GM19239 (cell line): ENCODE results near the gene DMBT1.

Experiments
- DNase-seq: peaks from one replicate; pipeline ENCODE4 v3.0.0; 2011; ENCODE audit warnings: low spot score; ENCODE audit not compliant: insufficient read length
- FAIRE-seq: peaks from 2 replicates; lab custom pipeline; 2011; peaks lifted over from hg19 to GRCh38; lab: Jason Lieb, UNC

Gene DMBT1

GRCh38 chr10:122560279-122560804 is at the start of gene DMBT1:
DMBT1 (plus strand) TSS chr10:122560754; CDS start chr10:122560771, 17 bp downstream.
- DNase-seq (no peak), FAIRE-seq (no peak)

DNA sequence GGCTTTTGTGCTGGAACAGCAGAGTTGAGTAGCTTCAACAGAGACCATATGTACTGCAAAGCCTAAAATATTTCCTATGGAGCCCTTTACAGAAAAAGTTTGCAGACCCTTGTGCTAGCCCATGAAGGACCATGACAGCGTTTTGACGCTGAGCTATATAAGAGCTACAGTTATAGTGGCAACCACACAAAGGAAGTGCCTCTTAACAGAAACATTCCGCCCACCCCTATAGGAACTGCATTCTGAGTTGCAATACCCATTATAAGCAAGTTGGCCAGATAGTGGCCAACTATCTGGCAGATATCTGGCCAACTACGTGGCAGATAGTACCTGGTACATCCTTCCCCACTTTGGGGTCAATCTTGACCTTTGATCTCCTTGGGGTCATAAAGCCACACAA is 47.5 kb upstream of the DMBT1 start:
- DNase-seq (no peak), FAIRE-seq (no peak)

GRCh38 chr10:122514045-122514840 is 46.3 kb upstream of the DMBT1 start:
- DNase-seq, result no peak
- FAIRE-seq, result no peak

DNA sequence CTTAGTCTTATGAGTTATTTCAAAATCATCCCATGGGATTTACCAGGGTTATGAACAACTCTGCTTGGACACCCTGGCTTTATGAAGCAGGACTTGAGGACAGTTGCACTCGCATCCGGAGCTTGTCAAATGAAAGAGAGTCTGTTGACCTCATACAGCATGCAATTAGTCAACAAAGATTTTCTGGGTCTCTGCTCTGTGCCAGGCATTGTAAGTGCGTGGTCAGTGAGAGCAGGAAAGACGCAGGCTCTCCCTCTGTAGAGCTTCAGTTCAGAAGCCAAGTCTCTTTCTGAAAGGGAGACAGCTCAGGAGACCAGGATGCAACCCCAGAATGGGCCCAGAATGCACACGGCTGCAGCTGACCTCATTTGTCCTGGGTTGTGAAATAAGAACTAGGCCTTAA is 45.5 kb upstream of the DMBT1 start:
- DNase-seq, result no peak
- no peak for FAIRE-seq

GRCh38 chr10:122515588-122516231 is 44.8 kb upstream of the DMBT1 start:
- FAIRE-seq (no peak), DNase-seq (no peak)

DNA sequence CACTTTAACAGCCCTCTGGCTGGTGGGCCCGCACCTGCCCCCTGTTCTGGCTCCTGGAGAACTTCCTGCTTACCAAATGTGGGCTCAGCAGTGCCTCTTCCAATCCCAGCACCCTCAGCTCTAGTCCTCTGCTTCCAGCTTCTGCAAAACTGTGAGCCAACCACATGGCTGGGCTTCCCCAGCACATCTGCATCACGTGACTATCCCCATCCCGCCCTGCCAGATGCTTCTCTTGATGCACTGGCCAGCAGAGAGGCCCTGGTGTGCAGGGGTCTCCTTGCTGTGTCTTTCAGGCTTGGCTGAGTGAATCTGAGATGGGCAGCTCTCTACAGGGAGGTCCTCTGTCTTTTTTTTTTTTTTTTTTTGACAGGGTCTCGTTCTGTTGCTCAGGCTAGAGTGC is 43.8 kb upstream of the DMBT1 start:
- FAIRE-seq (no peak), DNase-seq (no peak)

GRCh38 chr10:122519144-122519543 is 41.4 kb upstream of the DMBT1 start:
- no peak for FAIRE-seq

DNA sequence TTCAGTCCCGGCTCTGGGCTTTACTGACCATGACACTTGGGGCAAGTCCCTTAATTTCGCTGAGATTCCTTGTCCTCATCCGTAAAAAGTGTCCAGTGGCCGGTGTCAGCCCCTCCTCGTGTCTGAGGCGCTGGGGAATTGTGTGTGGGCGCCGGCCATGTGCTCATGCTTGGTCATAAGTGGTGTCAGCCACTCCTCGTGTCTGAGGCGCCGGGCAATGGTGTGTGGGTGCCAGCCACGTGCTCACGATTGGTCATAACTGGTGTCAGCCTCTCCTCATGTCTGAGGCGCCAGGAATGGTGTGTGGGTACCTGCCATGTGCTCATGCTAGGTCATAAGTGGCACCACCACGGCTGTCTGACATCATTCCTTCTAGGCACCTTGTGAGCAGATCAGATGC is 40.7 kb upstream of the DMBT1 start:
- DNase-seq (no peak), FAIRE-seq (no peak)

More at GRCh38 chr10:122519144-122519543, 41.4 kb upstream of the DMBT1 start:
- DNase-seq, result no peak

- FAIRE-seq (no peak), DNase-seq (no peak)
These were observed 39.5 kb upstream of the DMBT1 start for GRCh38 chr10:122521011-122521410.

- FAIRE-seq (no peak), DNase-seq (no peak)
These were observed 35.7 kb upstream of the DMBT1 start for GRCh38 chr10:122524811-122525210.

DNA sequence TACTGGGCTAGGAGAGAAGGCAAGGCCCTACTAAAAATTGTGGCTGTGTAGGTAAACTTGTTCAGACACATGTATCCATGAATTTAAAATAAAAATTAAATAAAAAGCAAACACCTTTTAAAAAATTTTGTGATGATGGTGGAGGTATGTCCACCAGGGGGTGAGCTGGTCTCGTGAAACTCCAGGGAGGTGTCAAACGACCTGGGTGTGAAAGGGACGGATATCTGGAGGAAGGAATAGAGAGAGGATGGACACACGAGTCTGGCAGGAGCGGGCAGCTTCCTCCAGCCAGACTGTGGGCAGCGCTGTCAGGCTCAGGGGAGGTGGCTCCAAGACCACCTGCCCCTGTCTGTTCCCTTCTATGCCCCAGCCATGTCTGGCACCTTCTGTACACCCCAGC is 34.8 kb upstream of the DMBT1 start:
- FAIRE-seq (no peak), DNase-seq (no peak)

- FAIRE-seq (no peak), DNase-seq (no peak)
These were observed 33.7 kb upstream of the DMBT1 start for GRCh38 chr10:122526892-122527291.

- no peak for FAIRE-seq
- no peak for DNase-seq
These were observed 30.4 kb upstream of the DMBT1 start for GRCh38 chr10:122530177-122530576.

- FAIRE-seq, result no peak
- DNase-seq, result no peak
These were observed 29.3 kb upstream of the DMBT1 start for GRCh38 chr10:122531261-122531660.

- FAIRE-seq (no peak), DNase-seq (no peak)
These were observed 28.6 kb upstream of the DMBT1 start for GRCh38 chr10:122531939-122532338.

GRCh38 chr10:122532601-122533296 is 27.8 kb upstream of the DMBT1 start:
- FAIRE-seq, result no peak
- DNase-seq, result no peak

GRCh38 chr10:122537545-122537944 is 23.0 kb upstream of the DMBT1 start:
- DNase-seq (no peak), FAIRE-seq (no peak)

- DNase-seq (no peak), FAIRE-seq (no peak)
These were observed 19.0 kb upstream of the DMBT1 start for GRCh38 chr10:122541541-122542002.

DNA sequence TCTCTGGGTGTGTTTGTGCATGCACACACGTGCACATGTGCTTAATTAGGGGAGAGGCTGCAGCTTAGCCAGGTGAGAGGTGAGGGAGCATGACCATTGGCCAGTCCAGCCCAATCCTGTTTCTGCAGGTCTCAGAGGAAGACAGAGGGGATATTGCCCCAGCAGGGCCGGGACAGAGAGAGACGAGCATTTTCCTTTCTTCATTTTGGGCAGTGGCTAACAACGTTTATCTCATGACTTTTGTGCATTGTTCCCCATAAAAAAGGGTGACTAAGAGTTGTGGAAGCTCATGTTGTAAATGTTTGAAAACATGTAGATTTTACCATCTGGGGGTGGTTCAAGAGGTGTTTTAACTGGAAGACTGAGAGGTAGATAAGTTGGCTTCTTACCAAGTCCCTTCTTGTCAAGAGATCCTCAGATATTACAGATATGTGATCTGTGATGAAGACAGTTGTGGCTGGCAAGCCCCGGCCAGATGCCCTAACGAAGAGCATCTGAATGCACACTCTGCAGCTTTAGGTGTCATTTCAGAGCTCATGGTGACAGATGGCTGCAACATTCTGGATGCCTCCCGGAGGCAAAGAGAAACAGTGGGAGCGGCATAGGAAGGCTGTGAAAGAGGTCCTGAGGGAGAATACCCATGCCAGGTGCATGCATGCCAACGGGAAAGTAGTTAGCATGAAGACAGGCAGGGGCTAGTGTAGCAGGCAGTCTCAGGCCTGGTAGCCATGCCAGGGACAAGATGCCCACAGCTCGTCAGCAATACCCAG is 16.7 kb upstream of the DMBT1 start:
- DNase-seq, result no peak
- FAIRE-seq, result no peak

- DNase-seq (no peak), FAIRE-seq (no peak)
These were observed 16.1 kb upstream of the DMBT1 start for GRCh38 chr10:122544493-122544892.
